Measurements from ENCODE around the gene PACS2. TPM values are rescaled to one million over a fixed set of nuclear protein-coding genes. Genes with fewer than 3 reads are reported as not detected.
A peak's percentile ranks its signal among the peaks of the same experiment; 100 is the strongest.

Gene PACS2
- total RNA-seq (10 to 100 TPM; 10.2 to 21.9 TPM), polyA plus RNA-seq (1 to 10 TPM; 5.1 to 9.5 TPM)

- DNase-seq (ENCODE audit: low spot score) = peak; percentile 72
- no peaks in the 10 kb centered on the region for H3K27me3 ChIP-seq (ENCODE audit: control insufficient read depth in 4 of 4, insufficient read depth in 4 of 4, low read length in 3 of 4)
- H3K9ac ChIP-seq (ENCODE audit: low read depth in 1 of 2, low read length in 2 of 2) = peak within 1 kb of the TSS; percentile 1 to 64
- no peak for TF ChIP-seq YY1 (IDR thresholded peaks at IDR 0.05)
- peak within 1 kb of the TSS; percentile 64 to 74 for H3K27ac ChIP-seq (ENCODE audit: low read depth in 1 of 2, low read length in 2 of 2)
- peaks cover 0 to 3% (median 0%) of the 10 kb centered on the region in 4 donors for H3K36me3 ChIP-seq (ENCODE audit: control insufficient read depth in 4 of 4, insufficient read depth in 3 of 4, low read depth in 1 of 4, low read length in 3 of 4)
- under 1% methylated on average over 163 of the region's 163 CpGs for WGBS
- H3K4me1 ChIP-seq (ENCODE audit: control insufficient read depth in 4 of 4, insufficient read depth in 4 of 4, low read length in 3 of 4) = peaks cover 11 to 15% (median 12%) of the 10 kb centered on the region in 4 donors
- H3K4me3 ChIP-seq (ENCODE audit: low read depth in 1 of 3, low read length in 3 of 3) = peak within 1 kb of the TSS; percentile 65 to 95 (median 74)
- H3K9me3 ChIP-seq (ENCODE audit: control insufficient read depth in 4 of 4, low read length in 3 of 4) = no peaks in the 10 kb centered on the region
These were observed at the start of gene PACS2 for GRCh38 chr14:105314287-105315200. TSS of gene PACS2 (plus strand) at chr14:105314748. CDS start at chr14:105314919, 171 bp downstream.

- no peak for TF ChIP-seq MAX (IDR thresholded peaks at IDR 0.05)
- no peak for TF ChIP-seq FOXA2 (IDR thresholded peaks at IDR 0.05)
- no peak for TF ChIP-seq ATF3 (IDR thresholded peaks at IDR 0.05)
- TF ChIP-seq RXRA (IDR thresholded peaks at IDR 0.05) = no peak
- no peak for TF ChIP-seq FOXA1 (IDR thresholded peaks at IDR 0.05)
- TF ChIP-seq EGR1 (IDR thresholded peaks at IDR 0.05; ENCODE audit: low read depth in 2 of 2) = no peak
- no peak for TF ChIP-seq YY1 (IDR thresholded peaks at IDR 0.05)
- no peak for TF ChIP-seq SP1 (IDR thresholded peaks at IDR 0.05)
- no peak for TF ChIP-seq REST (IDR thresholded peaks at IDR 0.05)
- no peak for TF ChIP-seq HNF4A (conservative IDR thresholded peaks at IDR 0.05)
- no peak for TF ChIP-seq JUND (IDR thresholded peaks at IDR 0.05)
- TF ChIP-seq NR2F2 (IDR thresholded peaks at IDR 0.05) = no peak
- no peak for TF ChIP-seq GABPA (IDR thresholded peaks at IDR 0.05 in 1 of 2, conservative IDR thresholded peaks at IDR 0.05 in 1 of 2)
- TF ChIP-seq HNF4G (IDR thresholded peaks at IDR 0.05) = no peak
- TF ChIP-seq CTCF (IDR thresholded peaks at IDR 0.05; ENCODE audit: low read depth, low read length, missing input control) = no peak
- TF ChIP-seq RAD21 (IDR thresholded peaks at IDR 0.05) = no peak
- no peak for TF ChIP-seq TAF1 (conservative IDR thresholded peaks at IDR 0.05)
- no peak for TF ChIP-seq ZBTB33 (IDR thresholded peaks at IDR 0.05)
- no peak for DNase-seq (ENCODE audit: low spot score)
- 88% methylated on average over 21 of the region's 21 CpGs for WGBS
- no peak overlapping the region for H3K4me3 ChIP-seq (ENCODE audit: low read depth in 1 of 3, low read length in 3 of 3)
- peaks cover 0 to 6% (median 1%) of the 10 kb centered on the region in 4 donors for H3K36me3 ChIP-seq (ENCODE audit: control insufficient read depth in 4 of 4, insufficient read depth in 3 of 4, low read depth in 1 of 4, low read length in 3 of 4)
- H3K9me3 ChIP-seq (ENCODE audit: control insufficient read depth in 4 of 4, low read length in 3 of 4) = no peaks in the 10 kb centered on the region
- H3K27ac ChIP-seq (ENCODE audit: low read depth in 1 of 2, low read length in 2 of 2) = no peak overlapping the region
- H3K4me1 ChIP-seq (ENCODE audit: control insufficient read depth in 4 of 4, insufficient read depth in 4 of 4, low read length in 3 of 4) = no peaks in the 10 kb centered on the region
- no peak overlapping the region for H3K9ac ChIP-seq (ENCODE audit: low read depth in 1 of 2, low read length in 2 of 2)
- no peaks in the 10 kb centered on the region for H3K27me3 ChIP-seq (ENCODE audit: control insufficient read depth in 4 of 4, insufficient read depth in 4 of 4, low read length in 3 of 4)
These were observed 46.6 kb upstream of the PACS2 start for GRCh38 chr14:105267820-105268548.
